ENCODE data around the gene STARD4.

- TF ChIP-seq POLR2A (IDR thresholded peaks at IDR 0.05): no peak
- TF ChIP-seq CTCF (IDR thresholded peaks at IDR 0.05): no peak
These were observed 44.2 kb upstream of the STARD4 start for GRCh38 chr5:111556501-111556900.

Data from Peyer's patch (tissue), 4 donors.